ENCODE results near the gene TRIOBP. TPM values are rescaled to one million over a fixed set of nuclear protein-coding genes. Genes with fewer than 3 reads are reported as not detected.

TRIOBP gene
- total RNA-seq, 1 donor from 2014 or later: 33.7 TPM

GRCh38 chr22:37745548-37746365, 48.9 kb downstream of the TRIOBP start:
- peak; percentile 90 for DNase-seq
- peak overlapping the region; percentile 92 for H3K4me3 Mint-ChIP-seq (ENCODE audit: unreplicated experiment)
- TF ChIP-seq CTCF (IDR thresholded peaks at IDR 0.05; ENCODE audit: partially characterized antibody, unreplicated experiment): no peak
- H3K4me1 Mint-ChIP-seq (ENCODE audit: low read depth, unreplicated experiment): no peaks in the 10 kb centered on the region
- peaks cover 4% of the 10 kb centered on the region for H3K9me3 Mint-ChIP-seq (ENCODE audit: unreplicated experiment)
- H3K36me3 Mint-ChIP-seq (ENCODE audit: unreplicated experiment): no peaks in the 10 kb centered on the region
- H3K27me3 Mint-ChIP-seq (ENCODE audit: unreplicated experiment): peaks cover 9% of the 10 kb centered on the region
- no peak overlapping the region for H3K27ac Mint-ChIP-seq (ENCODE audit: unreplicated experiment)

- H3K9me3 Mint-ChIP-seq (ENCODE audit: unreplicated experiment): peaks cover 4% of the 10 kb centered on the region
- TF ChIP-seq CTCF (IDR thresholded peaks at IDR 0.05; ENCODE audit: partially characterized antibody, unreplicated experiment): no peak
- no peak overlapping the region for H3K27ac Mint-ChIP-seq (ENCODE audit: unreplicated experiment)
- peaks cover 9% of the 10 kb centered on the region for H3K27me3 Mint-ChIP-seq (ENCODE audit: unreplicated experiment)
- H3K4me1 Mint-ChIP-seq (ENCODE audit: low read depth, unreplicated experiment): no peaks in the 10 kb centered on the region
- no peaks in the 10 kb centered on the region for H3K36me3 Mint-ChIP-seq (ENCODE audit: unreplicated experiment)
- peak overlapping the region; percentile 80 for H3K4me3 Mint-ChIP-seq (ENCODE audit: unreplicated experiment)
- DNase-seq: peak; percentile 47
Observed at GRCh38 chr22:37746366-37747079, 49.7 kb downstream of the TRIOBP start.

GRCh38 chr22:37747080-37747714, 50.3 kb downstream of the TRIOBP start:
- TF ChIP-seq CTCF (IDR thresholded peaks at IDR 0.05; ENCODE audit: partially characterized antibody, unreplicated experiment): no peak
- Mint-ChIP-seq H3K27me3 (ENCODE audit: unreplicated experiment) (peaks cover 9% of the 10 kb centered on the region), H3K9me3 (ENCODE audit: unreplicated experiment) (peaks cover 4% of the 10 kb centered on the region), H3K4me3 (ENCODE audit: unreplicated experiment) (peak overlapping the region; percentile 80), H3K27ac (ENCODE audit: unreplicated experiment) (no peak overlapping the region), H3K36me3 (ENCODE audit: unreplicated experiment) (no peaks in the 10 kb centered on the region), H3K4me1 (ENCODE audit: low read depth, unreplicated experiment) (no peaks in the 10 kb centered on the region)
- DNase-seq: no peak

- Mint-ChIP-seq H3K9me3 (ENCODE audit: unreplicated experiment) (peaks cover 4% of the 10 kb centered on the region), H3K4me3 (ENCODE audit: unreplicated experiment) (peak overlapping the region; percentile 5), H3K27ac (ENCODE audit: unreplicated experiment) (peak overlapping the region; percentile 36), H3K4me1 (ENCODE audit: low read depth, unreplicated experiment) (no peaks in the 10 kb centered on the region), H3K36me3 (ENCODE audit: unreplicated experiment) (no peaks in the 10 kb centered on the region), H3K27me3 (ENCODE audit: unreplicated experiment) (peaks cover 9% of the 10 kb centered on the region)
- no peak for DNase-seq
- no peak for TF ChIP-seq CTCF (IDR thresholded peaks at IDR 0.05; ENCODE audit: partially characterized antibody, unreplicated experiment)
Observed at GRCh38 chr22:37747715-37748100, 50.9 kb downstream of the TRIOBP start.
